GM18861 (cell line): Measurements from ENCODE around the gene SPTBN1.
"Not testable (repeated sequence)": the region's sequence is repeated elsewhere in the genome, so short reads cannot be mapped to it uniquely, and the experiment has no call there.

Source experiments
- ATAC-seq: cut with Tn5 transposase; IDR thresholded peaks from one replicate; pipeline ENCODE4 v1.9.1; 2021; ENCODE audit not compliant: unreplicated experiment

SPTBN1 gene

DNA sequence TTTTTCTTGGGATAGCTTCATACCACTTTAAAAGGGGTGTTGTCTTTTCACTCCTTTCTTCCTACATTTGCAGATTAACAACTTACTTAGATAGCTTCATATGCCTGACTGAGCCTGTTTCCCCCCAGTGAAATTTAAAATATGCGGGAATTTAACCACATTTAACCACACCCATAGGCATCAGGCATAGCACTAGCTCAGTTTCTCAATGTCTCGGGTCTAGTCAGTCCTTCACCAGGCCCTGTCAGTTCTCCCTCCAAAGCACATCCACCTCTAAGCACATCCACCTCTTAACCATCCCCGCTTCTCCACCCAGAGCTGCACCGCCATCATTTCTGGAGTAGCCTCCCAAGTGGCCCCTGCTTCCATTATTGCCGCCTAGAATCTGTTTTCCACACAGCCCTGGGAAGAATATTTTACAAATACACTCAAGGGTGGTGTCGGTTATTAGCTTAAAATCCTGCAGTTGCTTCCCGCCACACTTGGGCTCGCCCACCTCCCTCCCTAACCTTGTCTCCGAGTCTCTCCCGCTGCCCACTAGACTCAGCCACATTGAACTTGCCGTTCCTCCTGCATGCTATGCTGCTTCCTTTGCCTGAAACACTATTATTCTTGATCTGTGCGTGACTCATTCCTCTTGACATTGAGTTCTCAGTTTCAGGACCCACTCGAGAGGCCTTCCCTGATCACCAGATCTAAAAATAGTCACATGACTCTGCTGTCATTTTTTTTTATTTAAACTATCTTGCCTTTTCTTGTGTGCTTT lies 68.3 kb downstream of the SPTBN1 start:
- ATAC-seq = peak; percentile 59

DNA sequence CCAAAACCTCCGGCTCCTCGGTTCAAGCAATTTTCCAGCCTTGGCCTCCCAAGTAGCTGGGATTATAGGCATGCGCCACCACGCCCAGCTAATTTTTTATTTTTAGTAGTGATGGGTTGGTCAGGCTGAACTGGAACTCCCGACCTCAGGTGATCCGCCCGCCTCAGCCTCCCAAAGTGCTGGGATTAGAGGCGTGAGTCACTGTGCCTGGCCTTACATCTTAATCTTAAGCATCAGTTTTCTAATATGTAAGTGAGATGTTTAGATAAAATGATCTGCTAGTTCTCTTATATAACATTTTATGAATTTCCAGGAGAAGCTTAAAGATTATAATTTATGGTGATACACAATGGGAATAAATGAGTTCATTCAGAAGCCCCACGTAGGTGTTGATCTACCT lies 69.2 kb downstream of the SPTBN1 start:
- ATAC-seq = no peak

DNA sequence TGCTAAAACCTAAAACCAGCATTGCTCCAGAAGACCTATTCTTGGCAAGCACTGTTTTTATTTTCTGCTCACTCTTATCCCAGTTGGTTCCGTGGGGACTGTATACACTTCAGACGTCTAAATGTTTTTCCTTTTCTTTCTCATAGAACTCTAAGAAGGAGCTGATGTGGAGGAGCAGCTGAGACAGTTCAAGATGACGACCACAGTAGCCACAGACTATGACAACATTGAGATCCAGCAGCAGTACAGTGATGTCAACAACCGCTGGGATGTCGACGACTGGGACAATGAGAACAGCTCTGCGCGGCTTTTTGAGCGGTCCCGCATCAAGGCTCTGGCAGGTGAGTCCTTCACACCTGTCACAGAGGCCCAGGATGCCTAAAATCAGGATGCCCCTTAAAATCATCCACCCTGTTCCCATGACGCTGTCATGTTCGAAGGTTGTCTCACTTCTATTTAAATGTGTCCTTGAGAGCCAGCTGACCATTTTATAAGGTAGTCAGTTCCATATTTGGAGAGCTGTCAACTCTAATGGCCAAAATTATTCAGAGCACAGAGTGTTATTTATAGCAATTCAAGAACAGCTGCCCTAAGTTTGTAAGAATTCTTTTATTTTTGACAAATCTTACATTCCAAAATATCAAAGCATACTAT lies 70.2 kb downstream of the SPTBN1 start:
- no peak for ATAC-seq

DNA sequence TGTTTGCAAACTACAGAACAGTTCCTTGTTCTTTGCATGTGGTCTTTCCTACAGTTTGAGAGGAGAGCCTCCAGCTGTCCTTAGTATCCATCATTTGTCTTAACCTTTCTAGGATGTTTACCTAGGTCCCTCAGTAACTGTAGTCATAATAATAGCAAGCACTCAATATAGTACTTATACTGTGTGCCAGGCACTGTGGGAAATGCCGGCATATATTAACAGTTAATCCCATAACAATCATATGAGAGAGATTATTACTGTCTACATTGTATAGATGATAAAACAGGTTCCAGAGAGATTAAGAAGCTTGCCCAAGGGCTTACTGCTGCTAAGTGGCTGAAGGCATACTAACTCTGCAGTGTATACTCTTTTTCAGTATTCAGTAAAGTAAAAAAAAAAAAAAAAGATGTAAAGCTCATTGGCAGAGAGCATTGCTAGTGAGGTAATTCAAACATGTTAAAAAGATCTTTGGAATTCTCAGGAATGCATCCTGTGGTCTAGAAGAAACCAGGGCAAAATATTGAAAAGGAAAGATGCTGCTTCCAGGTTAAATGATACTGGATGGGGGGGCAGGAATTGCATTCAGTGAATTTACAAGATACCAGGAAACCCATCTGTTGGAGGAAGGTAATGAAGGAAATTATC lies 72.3 kb downstream of the SPTBN1 start:
- no peak for ATAC-seq

DNA sequence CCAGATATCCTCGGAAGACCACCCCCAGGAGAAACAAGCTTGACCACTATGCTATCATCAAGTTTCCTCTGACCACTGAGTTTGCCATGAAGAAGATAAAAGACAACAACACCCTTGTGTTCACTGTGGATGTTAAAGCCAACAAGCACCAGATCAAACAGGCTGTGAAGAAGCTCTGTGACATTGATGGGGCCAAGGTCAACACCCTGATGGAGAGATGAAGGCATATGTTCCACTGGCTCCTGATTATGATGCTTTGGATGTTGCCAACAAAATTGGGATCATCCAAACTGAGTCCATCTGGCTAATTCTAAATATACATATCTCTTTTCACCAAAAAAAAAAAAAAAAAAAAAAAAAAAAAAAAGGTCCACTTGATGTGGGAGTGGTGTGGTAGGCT lies 73.4 kb downstream of the SPTBN1 start:
- ATAC-seq = not testable (repeated sequence)

DNA sequence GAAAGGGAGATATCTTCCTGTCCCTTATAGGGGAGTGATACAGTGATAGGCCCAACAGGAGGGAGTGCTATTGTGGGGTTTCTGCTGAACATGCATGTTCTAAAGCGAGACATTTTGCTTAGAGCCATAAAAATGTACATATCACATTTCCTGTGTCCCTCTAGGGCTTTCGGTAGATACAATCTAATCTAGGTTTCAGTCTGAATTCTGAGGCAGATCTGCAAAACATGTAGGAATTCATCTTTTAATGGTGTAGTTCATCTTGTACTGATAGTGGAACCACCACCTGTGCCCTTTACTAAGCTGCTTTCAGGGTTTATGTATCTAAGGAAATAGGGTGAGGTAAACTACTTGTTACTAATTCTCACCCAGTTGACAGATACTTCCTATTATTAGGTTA lies 73.8 kb downstream of the SPTBN1 start:
- ATAC-seq = no peak

DNA sequence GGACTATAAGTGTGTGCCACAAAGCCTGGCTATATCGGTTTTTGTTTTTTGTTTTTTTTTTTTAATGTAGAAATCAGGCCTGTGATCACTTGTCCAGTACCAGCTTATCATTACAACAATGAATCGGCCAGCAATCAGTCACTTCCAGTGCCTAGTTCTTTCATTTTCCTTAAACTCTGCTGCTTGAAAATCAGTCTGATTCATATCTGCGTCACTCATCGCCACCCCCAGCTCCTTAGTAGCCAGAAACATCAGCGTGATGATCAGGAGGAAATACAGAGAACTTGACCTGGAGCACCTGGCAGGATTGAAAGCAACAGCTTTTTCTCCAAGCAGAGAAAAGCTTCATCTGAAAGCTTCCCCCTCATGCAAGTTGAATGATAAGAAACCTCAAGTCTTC lies 75.4 kb downstream of the SPTBN1 start:
- ATAC-seq = no peak

DNA sequence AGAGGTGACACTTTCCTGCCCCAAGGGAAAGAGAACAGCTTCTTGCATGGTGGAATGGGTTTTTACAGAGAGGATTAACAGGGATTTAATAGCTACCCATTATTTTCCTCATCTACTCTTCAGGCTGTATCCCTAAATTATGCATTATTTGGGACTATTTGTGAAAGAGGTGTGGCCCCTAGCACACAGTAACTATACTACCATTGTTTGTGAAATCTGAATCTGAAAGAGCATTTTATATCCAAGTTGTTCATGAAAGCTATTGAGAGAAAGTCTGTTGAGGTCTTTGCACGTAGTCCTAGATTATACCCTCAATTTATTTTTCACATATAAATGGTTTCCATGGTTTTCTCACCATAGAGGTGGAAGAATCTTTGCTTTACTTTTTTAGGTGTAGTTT lies 78.1 kb downstream of the SPTBN1 start:
- no peak for ATAC-seq

DNA sequence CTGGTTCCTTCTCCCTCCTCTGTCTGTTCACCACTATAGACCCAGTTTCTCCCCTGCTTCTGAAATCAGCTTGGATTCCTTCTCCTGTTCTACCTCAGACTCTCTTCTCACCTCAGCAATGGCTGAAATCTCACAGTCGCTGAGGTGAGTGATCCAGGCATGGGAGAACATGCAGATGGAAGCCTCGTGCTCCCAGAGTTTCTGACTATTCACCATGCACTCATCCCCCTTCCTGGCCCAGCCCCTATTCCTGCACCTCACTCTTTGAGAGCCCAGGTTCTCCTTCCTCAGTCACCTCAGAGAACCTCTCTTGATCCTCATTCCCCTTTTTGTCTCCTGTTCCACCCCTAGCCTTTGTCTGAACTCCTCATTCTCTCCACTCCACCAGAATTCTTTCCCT lies 78.5 kb downstream of the SPTBN1 start:
- ATAC-seq = no peak

DNA sequence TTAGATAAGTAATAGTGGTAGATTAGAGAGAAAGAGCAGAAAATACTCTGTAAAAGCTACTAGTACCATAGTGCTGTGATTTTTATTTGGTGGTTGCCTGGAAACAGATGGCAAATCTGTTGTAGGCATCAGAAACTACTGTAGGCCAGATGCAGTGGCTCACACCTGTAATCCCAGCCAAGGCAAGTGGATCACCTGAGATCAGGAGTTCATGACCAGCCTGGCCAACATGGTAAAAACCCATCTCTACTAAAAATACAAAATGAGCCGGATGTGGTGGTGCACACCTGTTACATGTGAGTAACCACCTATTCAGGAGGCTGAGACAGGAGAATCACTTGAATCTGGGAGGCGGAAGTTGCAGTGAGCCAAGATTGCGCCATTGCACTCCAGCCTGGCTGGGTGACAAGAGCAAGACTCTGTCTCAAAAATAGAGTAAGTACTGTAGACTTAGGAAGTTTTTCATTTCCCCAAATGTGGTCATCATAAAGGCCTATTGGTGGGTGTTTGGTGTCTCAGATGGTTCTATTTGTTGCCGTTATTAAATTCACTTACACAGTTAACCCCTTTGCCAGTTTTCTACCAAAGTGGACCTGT lies 79.6 kb downstream of the SPTBN1 start:
- ATAC-seq = no peak

DNA sequence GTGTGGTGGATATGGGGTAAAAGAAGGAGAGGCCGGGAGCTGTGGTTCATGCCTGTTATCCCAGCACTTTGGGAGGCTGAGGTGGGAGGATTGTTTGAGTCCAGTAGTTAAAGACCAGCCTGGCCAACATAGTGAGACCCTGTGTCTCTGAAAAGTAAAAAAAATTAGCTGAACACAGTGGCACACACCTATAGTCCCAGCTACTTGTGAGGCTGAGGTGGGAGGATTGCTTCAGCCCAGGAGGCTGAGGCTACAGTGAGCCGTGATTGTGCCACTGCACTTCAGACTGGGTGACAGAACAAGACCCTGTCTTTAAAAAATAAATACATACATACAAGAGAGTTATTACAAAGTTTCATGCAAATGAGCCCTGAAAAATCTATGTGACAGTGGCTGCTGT lies 80.6 kb downstream of the SPTBN1 start:
- ATAC-seq = no peak

DNA sequence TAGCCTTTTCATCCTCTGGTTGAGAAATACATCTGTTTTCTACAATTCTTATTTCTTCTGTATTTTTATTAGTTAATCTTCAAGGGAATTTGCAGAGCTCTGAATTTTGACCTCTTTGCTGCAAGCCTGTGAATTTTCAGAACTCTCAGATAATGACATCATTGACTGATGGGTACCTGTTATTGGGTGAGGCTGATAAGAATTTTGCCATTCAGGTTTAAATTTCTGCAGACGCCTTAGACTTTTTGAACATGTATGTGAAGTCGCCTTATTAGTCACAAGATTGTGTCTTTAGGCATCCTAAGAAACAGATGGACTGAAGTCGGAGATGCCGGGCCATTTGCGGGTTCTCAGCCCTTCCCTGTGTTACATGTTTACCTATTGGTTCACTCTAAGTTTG lies 82.4 kb downstream of the SPTBN1 start:
- ATAC-seq = no peak

DNA sequence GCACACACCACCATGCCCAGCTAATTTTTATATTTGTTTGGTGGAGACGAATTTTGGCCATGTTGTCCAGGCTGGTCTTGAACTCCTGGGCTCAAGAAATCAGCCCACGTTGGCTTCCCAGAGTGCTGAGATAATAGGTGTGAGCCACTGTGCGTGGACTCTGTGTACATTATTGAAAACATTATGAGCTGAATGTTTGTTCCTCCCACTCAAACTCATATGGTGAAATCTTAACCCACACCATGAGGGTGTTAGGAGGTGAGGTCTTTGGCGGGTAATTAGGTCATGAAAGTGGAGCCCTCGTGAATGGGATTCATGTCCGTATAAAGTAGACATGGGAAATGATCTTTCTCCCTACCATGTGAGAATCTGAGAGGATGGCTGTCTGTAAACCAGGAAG lies 83.6 kb downstream of the SPTBN1 start:
- no peak for ATAC-seq

DNA sequence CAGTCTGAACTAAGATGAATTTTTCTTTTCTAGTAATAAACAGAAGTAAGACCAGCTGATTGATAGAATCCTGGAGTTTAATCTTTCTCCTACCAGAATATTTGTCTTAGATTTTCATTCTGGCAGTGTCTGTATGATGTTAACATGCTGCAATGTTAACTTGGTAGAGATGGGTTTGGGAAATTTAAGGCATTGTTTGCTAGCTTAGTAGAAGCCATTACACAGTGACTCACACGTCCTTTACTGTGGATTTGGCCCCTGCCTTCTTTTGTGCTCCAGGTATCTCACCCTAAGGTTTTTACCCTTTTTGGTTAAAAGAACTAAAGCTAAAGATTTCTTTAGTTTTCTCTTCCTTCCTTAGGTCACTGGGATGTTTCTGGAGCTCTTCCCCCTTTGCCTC lies 84.1 kb downstream of the SPTBN1 start:
- ATAC-seq = no peak

DNA sequence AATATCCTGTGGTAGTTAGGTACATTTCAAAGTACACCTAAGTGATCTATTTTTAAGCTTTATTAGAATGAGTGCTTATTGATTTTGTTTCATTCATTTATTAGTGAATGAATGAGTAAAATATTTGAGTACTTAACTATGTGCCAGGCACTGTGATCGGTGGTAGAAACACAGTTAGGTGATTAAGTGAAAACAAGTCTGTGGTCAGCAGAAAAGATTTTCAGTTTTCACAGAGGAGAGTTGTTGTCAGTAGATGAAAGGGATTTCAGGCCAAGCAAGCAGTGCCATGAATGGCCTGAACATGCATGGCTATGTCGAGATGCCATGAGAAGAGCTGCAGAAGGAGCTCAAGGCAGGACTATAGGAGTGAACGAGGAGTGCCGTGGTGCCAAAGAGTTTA lies 85.9 kb downstream of the SPTBN1 start:
- no peak for ATAC-seq

DNA sequence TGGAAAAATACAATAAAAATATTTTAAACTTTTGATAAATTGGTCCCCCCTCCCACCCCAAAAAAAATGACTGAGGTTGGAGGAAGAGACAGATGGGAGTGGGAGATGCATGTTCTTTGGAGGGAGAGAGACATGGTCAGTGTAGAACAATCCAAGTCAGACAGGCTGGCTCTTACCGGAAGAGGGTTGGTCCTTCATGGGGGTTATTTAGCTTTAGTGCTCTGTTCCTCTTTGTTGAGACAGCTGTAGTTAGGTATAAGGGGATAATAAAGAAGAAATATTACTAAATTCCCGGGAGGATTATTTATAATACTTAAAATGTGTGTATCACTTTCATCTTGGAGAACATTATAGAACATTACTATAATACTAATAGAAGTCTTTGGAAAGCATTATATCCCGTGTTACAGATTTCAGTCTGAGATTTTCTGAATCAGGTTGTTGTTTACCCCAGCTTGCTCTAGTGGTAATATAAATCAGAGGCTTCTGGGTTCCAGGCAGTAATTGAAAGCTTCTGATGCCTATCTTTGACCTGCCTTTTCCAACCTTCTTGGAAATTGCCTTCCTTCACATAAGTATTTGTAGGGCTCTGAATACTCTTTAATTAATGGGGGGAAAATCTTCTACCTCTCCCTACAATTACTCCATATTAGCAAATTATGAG lies 87.7 kb downstream of the SPTBN1 start:
- ATAC-seq = peak; percentile 26

DNA sequence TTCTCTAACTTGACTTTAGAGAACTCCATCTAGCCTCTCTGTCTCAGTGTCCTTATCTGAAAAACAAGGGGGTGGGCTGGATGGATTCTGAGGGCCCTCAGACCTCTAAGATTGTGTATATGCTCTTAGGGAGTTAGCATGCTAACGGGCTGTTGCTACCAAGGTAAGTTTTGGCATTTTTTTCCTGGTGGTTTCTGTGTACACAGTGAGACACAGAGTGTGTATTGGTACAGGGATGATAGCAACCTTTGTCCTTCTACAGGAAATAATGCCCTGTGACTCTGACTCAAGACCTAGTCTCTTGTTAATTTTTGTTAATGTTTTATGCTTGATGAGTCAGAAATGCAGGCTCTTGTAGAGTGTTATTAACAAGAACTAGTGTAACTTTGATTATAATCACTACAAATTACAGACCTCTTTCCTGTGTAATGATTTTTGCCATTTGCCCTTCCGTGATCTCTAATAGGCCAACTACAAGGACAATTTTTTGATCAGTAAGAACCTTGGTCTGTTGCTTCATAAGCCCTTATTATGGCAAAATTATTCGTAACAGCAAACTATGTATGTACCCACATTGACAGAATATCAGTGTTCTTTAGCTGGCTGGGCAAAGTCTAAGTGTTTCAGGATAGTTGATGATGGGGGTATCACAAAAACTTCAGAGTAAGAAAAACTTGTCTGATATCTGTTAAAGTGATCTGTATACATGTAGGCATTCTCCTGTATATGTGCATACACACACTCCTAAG lies 89.7 kb downstream of the SPTBN1 start:
- ATAC-seq = peak; percentile 88

DNA sequence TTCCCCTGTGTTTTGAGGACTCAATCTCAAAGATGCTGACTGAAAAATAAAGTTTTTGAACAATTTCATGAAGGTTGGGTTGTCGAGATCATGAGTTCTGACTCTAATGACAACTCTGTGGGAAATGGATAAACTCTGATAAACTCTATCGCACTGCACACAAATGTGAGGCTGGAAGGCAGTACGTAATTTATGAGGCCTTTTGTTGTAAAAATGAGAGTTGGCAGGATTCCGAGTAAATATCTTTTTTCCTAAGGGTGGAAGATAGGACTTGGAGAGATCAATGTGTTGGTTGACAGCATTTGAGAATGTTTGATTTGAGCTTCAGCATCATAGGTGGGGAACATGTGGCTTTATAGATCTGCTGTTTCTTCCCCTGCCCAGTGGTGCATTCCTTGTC lies 90.4 kb downstream of the SPTBN1 start:
- ATAC-seq = no peak

DNA sequence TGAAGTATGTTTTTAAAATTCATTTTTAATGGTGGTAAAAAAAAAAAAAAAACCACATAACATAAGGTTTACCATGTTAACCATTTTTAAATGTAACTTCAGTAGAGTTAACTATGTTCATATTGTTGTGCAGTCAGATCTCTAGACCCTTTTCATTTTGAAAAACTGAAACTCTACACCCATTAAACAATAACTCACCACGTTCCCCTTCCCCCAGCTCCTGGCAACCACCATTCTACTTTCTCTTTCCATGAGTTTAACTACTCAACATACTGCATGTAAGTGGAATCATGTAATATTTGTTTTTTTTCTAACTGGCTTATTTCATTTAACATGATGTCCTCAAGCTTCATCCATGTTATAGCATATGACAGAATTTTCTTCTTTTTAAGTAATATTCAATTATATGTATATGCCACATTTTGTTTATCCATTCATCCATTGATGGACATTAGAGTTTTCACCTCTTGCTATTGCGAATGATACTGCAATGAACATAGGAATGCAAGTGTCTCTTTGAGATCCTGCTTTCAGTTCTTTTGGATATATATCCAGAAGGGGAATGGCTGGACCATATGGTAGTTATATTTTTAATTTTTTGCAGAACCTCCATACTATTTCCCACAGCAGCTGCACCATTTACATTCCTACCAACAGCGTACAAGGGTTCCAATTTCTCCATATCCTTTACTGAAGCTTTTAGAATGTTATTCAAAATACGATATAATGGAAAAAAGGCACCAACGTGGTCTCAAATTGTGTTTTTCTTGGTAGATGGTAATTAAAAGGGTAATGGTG lies 91.0 kb downstream of the SPTBN1 start:
- ATAC-seq = peak; percentile 42

DNA sequence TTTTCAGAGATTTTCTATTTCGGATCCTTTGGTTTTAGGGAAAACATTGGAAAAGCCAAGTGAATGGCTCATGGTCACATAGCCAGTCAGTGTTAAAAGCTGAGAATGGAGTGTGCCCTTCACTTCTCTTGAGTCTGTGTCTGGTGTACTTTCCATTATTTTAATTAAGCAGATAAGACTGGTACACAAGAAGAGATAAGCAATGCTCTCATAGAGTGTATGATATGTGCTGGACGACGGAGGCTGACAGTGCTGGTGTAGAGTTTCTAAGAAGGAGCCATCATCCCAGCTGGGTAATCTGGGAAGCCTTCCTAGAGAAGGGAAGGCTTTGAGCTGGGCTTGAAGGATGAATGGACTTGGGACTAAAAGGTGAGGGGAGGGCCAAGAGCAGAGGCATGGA lies 93.3 kb downstream of the SPTBN1 start:
- no peak for ATAC-seq
